Kasumi-1 (cell line): ENCODE data around the gene FKBP4.

Experiments
- DNase-seq, 2 experiments: peaks; one replicate each; lab custom pipeline; 2025; lab: John Stamatoyannopoulos, UW

Gene FKBP4

GRCh38 chr12:2783936-2784600 is 10.7 kb upstream of the FKBP4 start:
- DNase-seq: peak; percentile 27 to 42

GRCh38 chr12:2785017-2785416 is 9.8 kb upstream of the FKBP4 start:
- DNase-seq: no peak

GRCh38 chr12:2791089-2791488 is 3.7 kb upstream of the FKBP4 start:
- DNase-seq: no peak

GRCh38 chr12:2792671-2793500 is 1.9 kb upstream of the FKBP4 start:
- peak; percentile 60 to 64 for DNase-seq

GRCh38 chr12:2793561-2793960 is 1.2 kb upstream of the FKBP4 start:
- no peak for DNase-seq

GRCh38 chr12:2794191-2794735 is 507 bp upstream of the FKBP4 start:
- DNase-seq: no peak

GRCh38 chr12:2795291-2796186 is 769 bp downstream of the FKBP4 start:
- DNase-seq: no peak

- peak in 1 of 2 experiments; percentile 23 for DNase-seq
Measured at GRCh38 chr12:2796187-2796666, 1.5 kb downstream of the FKBP4 start.

- no peak for DNase-seq
Measured at GRCh38 chr12:2797721-2798418, 3.1 kb downstream of the FKBP4 start.

GRCh38 chr12:2800046-2800570 is 5.3 kb downstream of the FKBP4 start:
- DNase-seq: no peak

- DNase-seq: no peak
Measured at GRCh38 chr12:2801044-2801783, 6.4 kb downstream of the FKBP4 start.

GRCh38 chr12:2803635-2804392 is 9.0 kb downstream of the FKBP4 start:
- DNase-seq: no peak

- no peak for DNase-seq
Measured at GRCh38 chr12:2804393-2805142, 9.8 kb downstream of the FKBP4 start.

- no peak for DNase-seq
Measured at GRCh38 chr12:2805143-2805520, 10.4 kb downstream of the FKBP4 start.

GRCh38 chr12:2806700-2807099 is 11.9 kb downstream of the FKBP4 start:
- no peak for DNase-seq

- no peak for DNase-seq
Measured at GRCh38 chr12:2811801-2812200, 17.0 kb downstream of the FKBP4 start.

- peak; percentile 90 to 92 for DNase-seq
Measured at GRCh38 chr12:2812290-2813213, 17.8 kb downstream of the FKBP4 start, which contains the start of gene ITFG2. ITFG2 (plus strand) TSS chr12:2812668; CDS start chr12:2812761, 93 bp downstream.
